Muscle of arm (tissue), 12 donors: ENCODE data around the gene CLASRP. TPM values are rescaled to one million over a fixed set of nuclear protein-coding genes. Genes with fewer than 3 reads are reported as not detected.
A peak's percentile ranks its signal among the peaks of the same experiment; 100 is the strongest.

Experiments
- DNase-seq: peaks from one replicate; pipeline ENCODE4 v3.0.0-alpha.2; 2013
- polyA plus RNA-seq, 12 donors: library from polyadenylated mRNA; unstranded; fragments of 120-200 nt; gene quantifications; one replicate each; pipeline ENCODE4 v1.2.1, GENCODE V29; 2013; ENCODE audit not compliant: insufficient read length in 12 of 12

CLASRP gene
- polyA plus RNA-seq, 12 donors: 35.7 to 78.3 (median 40.6) TPM; not detected in 1

DNA sequence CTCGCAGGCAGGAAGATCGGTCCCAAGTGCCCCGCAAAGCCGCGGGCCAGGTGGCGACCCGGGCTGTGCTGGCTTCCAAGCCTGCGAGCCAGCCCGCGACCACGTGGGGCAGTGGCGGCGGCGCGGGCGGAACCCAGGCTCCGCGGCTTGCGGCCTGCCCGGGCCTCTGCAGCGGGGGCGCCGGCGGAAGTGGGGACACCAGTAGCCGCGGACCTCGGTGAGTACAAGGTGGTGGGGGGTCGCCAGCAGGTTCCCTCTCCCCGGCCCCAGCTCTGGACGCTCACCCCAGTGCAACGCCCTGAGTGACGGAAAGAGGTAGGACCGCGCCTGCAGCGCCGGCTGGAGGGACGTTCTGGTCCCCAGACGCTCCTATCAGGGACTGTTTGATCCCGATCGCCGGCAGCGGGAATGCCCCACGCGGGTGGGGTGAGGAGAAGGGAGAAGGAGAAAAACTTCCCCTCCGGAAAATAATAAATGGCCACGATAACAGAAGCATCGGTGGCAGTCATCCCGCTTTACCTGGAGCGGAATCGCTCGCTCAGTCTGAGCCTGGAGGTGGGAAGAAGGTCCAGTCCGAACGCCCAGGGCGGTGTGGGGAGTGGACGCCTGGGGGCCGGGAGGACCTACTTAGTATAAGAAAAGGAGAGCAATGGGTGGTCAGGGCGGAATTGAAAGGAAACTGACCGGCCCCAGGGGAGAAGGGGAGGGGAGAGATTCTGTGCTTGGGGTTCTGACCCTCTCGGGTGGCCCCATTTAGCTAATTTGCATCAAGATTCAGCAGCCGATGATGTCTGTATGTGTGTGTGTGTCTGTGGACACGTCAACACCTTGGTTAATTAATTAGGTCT, 40.4 kb downstream of the CLASRP start, which contains the start of gene GEMIN7:
Gene GEMIN7 (plus strand): TSS at position 198 of the 848 bp plus-strand sequence. CDS start 10,855 bp downstream, outside the sequence.
- DNase-seq: peak; percentile 66

DNA sequence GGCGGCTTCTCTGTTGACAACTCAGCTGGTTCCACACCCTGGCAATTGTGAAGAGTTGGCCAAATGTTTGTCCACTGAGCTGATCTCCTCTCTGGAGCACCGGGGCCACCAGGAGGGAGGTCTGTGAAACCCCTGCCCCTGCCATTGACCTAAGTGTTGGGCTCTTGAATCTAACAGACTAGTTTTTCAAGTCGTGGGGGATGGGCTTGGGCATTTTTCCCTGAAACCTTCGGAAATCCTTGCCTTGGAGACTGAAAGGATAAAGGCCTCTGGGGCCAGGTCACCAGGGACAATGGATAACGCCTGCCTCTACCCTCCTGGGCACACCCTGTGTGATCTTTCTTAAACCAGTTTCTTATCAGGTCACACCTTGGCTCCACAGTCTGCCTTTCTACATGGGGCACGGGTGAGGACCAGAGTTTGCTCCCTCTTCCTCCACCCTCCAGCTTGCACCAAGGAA, 41.1 kb downstream of the CLASRP start:
- DNase-seq: no peak

DNA sequence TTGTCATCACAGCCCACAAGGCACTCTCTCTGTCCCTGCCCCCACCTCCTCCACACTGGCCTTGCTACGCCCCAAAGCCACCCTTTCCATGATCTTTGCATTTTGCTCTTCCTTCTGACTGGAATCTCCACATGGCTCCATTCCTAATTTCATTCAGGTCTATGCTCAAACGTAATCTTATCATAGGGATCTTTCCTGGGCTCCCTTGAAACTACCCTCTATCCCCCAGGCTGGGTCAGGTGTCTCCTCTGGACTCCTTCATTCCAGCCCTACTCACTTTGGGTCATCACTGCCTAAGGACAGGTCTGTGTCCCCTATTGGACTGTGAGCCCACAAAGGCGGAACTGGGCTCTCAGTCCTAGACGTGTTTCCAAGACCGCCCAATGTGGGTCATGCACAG, 43.3 kb downstream of the CLASRP start:
- no peak for DNase-seq

DNA sequence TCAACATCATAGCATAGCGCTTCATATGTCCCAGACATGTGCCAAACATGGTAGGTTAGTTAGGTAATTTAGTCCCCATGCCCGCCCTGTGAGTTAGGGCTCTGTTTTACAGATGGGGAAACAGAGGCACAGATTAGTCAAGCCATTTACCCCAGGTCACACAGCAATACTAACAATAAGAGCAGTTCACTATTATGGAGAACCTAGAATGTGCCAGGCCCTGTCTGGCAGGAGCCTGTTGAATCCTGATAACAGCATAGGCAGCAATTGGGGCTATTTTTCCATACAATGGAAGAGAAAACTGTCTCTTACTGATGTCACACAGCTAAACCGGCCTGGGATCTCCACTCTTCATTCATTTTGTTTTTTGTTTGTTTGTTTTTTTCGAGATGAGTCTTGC, 47.6 kb downstream of the CLASRP start:
- DNase-seq: no peak

DNA sequence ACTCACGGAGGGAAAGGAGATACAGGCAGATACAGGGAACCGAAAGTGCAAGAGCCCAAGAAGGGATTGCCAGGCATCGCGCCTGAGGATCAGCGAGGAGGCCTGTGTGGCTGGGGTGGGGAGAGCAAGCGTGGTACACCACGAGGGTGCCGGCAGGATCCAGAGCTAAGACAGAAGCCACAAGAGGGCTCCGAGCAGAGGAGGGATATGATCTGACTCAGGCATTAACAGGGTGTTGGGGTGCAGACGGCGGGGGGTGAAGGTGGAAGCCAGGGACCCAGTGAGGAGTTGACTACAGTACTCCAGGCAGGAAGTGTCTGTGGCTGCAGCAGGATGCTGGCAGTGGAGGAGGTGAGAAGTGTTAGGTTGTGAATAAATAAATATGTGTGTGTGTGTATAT, 48.7 kb downstream of the CLASRP start:
- DNase-seq: no peak

DNA sequence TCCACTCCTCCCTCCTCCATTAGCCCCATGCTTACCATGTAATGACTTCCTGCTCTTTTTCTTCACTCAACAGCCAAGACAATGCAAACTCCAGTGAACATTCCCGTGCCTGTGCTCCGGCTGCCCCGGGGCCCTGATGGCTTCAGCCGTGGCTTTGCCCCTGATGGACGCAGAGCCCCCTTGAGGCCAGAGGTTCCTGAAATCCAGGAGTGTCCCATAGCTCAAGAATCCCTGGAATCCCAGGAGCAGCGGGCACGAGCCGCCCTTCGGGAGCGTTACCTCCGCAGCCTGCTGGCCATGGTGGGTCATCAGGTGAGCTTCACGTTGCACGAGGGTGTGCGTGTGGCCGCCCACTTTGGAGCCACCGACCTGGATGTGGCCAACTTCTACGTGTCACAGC, 51.2 kb downstream of the CLASRP start:
- no peak for DNase-seq

DNA sequence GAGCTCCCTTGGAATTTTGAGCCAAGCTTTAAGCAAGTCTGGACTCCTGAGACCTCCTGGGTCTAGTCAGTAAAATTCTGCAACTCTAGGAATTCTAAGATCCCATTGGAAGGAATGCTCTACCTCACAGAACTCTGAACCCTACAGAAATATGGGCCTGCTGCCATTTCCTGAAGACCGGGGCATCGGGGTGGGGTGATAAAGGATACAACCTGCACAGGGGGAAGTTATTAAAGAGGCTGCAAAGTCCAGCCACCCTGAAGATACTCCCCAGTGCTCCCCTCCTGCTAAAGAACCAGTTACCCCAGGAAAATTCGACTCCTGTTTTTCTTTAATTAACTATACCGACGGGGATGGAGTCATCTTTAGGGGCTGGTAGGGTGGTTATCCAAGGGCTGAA, 51.8 kb downstream of the CLASRP start:
- no peak for DNase-seq

DNA sequence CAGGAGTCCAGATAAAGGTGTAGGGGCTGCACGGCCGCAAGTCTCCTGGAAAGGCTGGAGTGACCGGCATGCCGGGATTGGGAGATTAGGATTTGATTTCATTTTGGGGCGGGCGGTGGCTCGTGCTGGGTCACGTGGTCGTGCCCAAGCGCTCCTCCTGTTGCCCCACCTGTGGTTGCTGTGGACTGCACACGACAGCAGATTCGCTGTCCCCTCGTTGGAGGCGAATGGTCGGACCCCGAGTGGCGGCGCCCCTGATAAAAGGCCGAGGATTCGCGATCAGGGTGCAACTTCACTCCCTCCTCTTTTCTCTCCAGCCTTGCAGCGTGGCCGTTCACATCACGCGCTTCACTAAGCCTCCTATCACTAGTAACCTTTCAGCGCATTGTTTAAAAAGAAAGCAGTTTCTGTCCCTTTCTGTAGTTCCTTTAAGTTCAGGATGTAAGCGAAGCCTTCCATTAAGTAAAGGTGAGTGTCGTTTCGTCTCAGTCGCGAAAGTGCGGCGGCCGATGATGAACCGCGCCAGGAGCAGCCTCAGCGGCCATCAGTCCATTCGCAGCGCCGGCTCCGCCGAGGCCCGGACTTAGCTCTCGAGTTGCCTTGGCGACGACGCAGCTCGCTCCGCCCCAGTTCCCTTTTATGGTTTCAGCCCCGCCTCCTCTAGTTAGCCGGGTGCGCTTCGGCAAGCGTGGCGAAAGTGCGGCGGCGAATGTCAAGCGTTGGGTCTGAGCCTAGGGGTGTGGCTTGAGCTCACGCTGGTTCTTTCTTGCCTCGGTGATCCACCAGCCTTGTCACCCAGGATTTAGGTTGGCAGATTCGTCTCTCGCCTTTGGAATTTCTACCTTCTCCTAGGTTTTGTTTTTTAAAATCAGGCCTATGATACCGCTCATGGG, 52.4 kb downstream of the CLASRP start:
- DNase-seq: peak; percentile 100

DNA sequence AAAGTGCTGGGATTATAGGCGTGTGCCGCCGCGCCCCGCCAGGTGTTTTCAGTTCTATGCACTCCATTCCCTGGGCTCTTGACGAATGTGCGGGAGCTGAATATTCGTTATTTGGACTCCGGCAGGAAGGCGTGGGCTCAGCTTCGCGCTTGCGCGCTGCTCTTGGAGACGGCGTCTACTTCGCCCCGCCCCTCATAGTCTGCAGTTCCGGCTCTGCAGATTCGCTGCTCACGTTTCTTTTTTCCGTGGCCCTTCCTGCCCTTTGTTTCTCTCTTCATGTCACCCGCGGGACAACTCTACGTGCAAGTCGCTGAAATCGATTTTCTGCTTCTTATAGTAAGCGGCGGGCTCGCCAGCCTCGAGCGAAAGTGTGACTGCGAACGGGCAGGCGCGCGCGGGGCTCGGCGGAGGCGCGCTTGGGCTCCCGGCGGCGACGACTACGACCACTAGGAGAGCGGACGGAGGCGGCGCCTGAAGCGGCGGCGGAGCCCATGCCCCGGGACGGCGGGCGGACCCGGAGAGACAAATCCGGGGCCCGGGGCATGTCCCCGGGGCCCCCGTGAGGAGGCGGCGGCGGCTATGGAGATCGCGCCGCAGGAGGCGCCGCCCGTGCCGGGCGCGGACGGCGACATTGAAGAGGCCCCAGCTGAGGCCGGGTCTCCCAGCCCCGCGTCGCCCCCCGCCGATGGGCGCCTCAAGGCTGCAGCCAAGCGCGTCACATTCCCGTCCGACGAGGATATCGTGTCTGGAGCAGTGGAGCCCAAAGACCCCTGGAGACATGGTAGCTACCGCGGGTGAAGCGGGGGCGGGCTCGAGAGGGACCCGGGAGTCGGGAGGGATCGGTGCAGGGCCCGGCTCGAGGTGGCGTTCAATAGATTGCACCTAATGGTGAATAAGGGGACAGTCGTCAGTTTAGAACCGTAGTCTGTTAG, 54.2 kb downstream of the CLASRP start, which contains the start of gene PPP1R37:
Gene PPP1R37 (plus strand): TSS at position 433 of the 932 bp plus-strand sequence. CDS start 147 bp downstream, at position 580.
- peak; percentile 97 for DNase-seq

DNA sequence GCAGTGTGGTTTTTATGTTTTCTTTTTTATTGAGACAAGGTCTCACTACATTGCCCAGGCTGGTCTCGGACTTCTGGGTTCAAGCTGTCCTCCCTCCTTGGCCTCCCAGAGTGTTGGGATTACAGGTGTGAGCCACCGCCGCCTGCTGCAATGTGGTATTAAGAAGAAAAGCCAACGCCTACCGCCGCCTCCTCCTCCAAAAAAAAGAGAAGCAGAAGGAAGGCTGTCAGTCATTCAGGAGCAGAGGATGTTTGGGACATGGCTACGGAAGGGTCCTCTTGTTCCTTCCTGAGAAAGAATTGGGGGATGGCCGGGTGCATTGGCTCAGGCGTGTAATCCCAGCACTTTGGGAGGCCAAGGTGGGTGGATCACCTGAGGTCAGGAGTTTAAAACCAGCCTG, 55.3 kb downstream of the CLASRP start:
- no peak for DNase-seq

DNA sequence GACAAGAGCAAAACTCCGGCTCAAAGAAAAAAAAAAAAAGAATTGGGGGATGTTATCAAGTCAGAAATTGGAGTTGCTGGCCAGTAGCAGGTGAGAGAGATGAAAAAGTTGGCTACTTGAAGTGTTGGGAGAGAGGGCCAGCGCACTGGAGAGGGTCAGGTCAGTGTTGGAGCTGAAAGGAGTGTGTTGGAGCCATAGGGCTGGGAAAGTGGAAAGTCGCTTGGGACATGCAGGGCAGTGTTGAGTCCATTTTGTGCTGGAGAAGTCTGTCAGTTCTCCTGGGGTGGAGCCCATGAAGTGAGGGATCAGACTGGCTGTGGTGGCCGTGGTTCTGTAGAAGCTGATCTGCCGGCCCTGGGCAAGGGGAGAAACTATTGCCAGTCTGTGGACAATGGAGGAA, 55.9 kb downstream of the CLASRP start:
- DNase-seq: no peak

DNA sequence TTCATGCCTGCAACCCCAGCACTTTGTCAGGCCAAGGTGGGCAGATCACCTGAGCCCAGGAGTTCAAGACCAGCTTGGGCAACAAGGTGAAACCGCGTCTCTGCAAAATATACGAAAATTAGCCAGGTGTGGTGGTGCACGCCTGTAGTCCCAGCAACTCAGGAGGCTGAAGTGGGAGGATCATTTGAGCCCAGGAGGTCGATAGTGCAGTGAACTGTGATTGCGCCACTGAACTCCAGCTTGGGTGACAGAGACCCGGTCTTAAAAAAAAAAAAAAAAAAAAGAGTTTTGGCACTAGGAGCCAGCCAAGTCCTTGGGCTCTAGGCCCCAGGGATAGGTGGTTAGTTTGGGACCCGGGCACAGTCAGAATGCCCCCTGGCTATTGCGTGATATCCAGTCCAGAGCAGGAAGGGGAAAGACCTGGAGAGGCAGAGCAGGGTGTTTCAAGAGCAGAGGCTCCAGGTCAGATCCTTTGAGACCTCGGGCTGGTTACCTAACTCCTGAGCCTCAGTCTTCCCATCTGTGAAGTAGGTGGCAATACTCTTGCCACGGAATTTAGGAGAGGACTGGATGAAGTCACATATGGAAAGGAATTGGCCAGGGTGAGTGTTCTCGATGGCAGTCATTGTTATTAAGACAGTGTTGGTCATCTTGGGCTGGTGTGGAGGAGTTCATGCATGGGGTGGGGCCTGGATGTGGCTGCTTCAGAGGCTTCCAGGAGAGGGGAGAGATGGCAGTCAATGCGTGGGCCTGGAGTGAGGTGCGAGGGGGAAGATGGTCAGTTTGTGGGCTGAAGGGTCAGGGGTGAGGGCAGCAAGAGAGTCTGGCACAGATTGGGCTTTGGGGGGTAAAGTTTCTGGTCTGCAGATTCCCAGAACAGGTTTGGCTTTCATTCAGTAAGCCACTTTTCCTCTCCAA, 56.9 kb downstream of the CLASRP start:
- DNase-seq: no peak

DNA sequence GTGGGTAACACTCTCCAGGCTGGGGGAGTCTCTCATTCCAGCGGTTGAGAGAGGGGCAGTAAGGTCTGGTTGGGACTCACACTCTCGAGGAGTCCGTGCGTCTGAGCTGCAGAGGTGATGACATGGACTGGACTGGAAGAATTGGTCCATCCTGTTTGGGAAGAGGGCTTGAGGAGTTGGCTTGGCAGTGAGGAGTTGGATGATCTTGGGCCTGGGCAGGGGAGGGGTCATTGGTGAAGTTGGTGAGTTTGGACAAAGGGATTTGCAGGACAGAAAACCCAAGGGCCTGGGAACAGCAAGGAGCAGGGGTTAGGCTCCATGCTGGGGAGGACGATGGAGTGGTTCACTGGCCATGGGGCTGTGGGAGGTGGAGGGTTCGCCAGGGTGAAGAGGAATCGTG, 57.9 kb downstream of the CLASRP start:
- no peak for DNase-seq

DNA sequence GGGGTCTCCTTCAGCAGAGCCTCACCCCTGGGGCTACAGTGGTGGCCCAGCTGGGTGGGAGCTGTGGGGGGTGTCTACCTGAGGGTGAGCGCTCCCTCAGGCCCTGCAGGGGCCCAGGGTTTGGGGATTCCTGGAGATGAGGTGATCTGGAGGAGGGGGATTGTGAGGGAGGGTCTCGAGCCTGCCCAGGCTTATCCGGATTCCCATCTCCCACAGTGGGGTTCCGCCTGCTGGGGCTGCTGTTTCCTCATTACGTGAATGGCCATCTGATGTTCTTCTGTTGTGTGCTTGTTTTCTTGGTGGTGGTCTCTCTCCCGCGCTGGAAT, 58.6 kb downstream of the CLASRP start:
- DNase-seq: no peak

DNA sequence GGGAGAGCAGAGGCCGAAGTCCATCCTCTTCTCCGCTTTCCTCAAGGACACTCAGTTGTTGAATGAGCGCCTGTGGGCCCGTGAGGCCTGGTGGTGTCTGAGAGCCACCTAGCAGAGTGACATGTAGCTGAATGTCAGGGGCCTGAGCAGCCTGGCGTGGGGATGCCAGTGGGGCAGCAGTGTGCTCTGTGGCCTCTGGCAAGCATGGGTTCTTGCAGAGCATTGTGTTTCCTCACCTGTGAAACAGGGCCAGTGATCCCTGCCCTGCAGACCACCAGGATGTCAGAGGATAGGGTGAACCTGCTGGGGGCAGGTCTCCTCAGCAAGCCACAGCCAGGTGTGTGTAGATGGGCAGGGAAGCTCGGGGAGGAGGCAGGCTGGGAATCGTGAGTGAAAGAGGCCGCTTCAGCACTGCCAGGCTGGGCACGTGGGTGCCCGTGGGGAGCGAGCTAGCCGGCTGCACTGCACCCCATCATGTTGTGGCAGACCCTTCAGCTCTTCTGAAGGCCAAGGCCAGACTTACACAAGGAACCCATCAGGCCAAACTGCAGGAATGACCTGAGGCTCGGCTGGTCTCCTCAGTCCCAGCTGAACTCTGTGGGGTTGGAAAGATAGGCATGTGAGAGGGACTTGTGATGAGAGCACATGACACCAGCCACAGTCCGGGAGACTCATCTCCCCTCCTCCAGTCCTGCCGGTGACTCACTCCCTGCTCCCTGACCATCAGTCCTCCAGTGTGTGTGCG, 59.1 kb downstream of the CLASRP start:
- DNase-seq: no peak

DNA sequence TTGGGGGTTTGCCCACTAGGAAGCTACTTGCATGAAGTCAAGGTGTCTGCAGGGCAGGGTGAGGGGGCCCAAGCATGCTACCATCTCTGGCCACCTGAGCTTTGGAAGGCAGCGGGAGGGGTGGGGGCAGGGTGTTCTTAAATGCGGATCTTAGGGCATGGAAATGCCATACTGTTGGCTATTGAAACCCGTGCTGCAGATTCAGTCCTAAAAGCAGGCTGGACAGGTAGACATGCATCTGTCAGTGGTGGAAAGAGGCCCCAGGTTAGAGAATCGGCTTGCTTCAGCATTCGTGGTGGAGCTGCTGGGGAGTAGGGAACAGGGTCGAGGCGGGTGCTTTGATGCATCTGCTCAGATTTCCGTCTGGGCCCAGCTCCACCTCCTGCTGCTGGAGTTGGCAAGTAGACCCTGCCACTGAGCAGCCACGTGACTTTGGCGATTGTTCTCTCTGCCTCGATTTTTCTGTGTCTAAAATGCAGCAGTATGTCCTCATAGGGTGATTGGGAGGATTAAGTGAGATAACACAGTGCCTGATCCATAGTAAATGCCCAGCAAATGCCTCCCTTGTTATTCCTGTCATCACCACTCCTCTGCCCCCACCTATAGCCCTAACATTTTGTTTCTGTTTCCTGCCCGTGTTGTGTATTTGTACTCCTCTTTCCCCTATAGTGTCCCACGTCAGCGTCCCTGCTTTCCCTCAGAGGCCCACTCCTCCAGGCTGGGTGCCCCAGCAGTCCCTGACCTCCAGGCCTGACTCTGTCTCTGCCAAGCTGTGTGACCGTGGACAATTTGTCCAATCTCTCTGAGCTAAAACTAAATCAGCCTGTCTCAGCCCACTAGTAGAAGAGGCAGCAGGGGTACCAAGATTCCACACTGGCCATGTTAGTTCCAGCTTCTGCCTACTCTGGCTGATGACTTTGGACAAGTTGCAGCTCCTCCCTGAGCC, 59.9 kb downstream of the CLASRP start:
- DNase-seq: no peak

DNA sequence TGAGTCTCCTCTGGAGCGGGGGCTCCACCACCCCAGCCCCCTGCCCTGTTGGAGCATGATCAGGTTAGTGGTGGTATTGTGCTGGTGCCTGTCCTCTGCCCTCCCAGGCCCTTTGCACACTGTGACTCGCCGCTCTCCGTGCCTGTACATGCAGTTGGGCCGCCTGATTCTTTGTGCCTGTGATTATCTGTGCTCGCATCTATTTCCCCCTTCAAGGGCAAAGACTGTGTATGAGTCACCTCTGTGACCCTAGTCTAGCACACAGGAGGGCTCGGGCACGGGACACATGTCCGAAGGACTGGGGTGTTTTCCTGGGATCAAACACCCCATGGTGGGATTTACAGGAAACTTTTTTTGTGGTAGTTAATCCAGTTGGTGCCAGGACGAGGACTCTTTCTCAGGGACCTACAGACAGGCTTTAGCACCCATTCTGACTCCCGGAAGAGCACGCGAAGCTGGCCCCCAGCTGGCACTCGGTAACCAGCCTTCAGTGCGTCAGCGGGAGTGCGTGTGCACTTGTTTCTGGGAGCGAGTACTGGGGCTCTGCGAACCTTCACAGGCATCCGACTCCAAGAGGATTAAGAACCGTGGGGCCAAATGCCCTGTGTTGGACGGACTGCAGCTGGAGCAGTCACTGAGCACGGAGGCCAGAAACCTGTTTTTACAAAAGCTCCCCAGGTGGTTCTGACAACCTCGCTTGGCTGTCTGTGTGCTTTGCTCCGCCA, 60.8 kb downstream of the CLASRP start:
- no peak for DNase-seq

DNA sequence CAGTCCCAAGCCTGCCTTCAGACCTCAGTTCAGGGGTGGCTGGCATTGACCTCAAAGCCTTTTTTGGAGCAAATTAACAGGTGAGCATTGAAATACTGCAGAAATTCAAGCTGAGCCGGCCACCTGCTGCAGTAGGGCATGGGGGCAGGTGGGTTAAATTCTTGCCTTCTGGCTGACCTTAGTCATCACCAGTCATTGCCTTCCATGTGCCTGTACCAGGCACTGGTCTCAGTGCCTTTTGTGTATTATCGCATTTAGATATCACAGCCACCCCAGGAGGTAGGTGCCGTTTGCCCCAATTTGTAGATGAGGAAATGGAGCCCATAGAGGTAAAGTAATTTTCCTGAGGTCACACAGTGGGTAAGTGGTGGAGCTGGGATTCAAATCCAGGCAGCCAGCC, 61.4 kb downstream of the CLASRP start:
- DNase-seq: no peak
